Activated CD8-positive, alpha-beta memory T cell treated with anti-CD3 and anti-CD28 coated beads for 4 hours (primary cell): ENCODE measurements around the gene TNK1.

Source experiments
- DNase-seq, 2 donors: peaks; one replicate each; pipeline ENCODE4 v3.0.0-alpha.2; 2020; ENCODE audit warnings: low read depth in 2 of 2

Gene TNK1

GRCh38 chr17:7410634-7411426 lies 29.9 kb downstream of the TNK1 start:
- DNase-seq: no peak

GRCh38 chr17:7411427-7411750 lies 30.5 kb downstream of the TNK1 start:
- no peak for DNase-seq

- no peak for DNase-seq
Observed at GRCh38 chr17:7413346-7413985, 32.6 kb downstream of the TNK1 start.

GRCh38 chr17:7414837-7415236 lies 33.9 kb downstream of the TNK1 start:
- DNase-seq: no peak

GRCh38 chr17:7415784-7416183 lies 34.9 kb downstream of the TNK1 start:
- DNase-seq: no peak

GRCh38 chr17:7416323-7416722 lies 35.4 kb downstream of the TNK1 start:
- DNase-seq: no peak

- DNase-seq: no peak
Observed at GRCh38 chr17:7417056-7417655, 36.3 kb downstream of the TNK1 start.

GRCh38 chr17:7418472-7419152 lies 37.7 kb downstream of the TNK1 start:
- no peak for DNase-seq

GRCh38 chr17:7419819-7420610 lies 39.1 kb downstream of the TNK1 start, which contains the start of gene SPEM1:
SPEM1 (plus strand) TSS chr17:7420324; CDS start chr17:7420385, 61 bp downstream.
- DNase-seq: no peak

GRCh38 chr17:7421186-7421585 lies 40.3 kb downstream of the TNK1 start:
- DNase-seq: no peak

GRCh38 chr17:7423679-7424078 lies 42.8 kb downstream of the TNK1 start:
- DNase-seq: no peak

GRCh38 chr17:7425316-7425715 lies 44.4 kb downstream of the TNK1 start, which contains the start of gene SPEM2:
SPEM2 (plus strand) TSS chr17:7425616; CDS start chr17:7425689, 73 bp downstream.
- no peak for DNase-seq

- DNase-seq: no peak
Observed at GRCh38 chr17:7425756-7426155, 44.9 kb downstream of the TNK1 start.

GRCh38 chr17:7426203-7426863 lies 45.4 kb downstream of the TNK1 start:
- no peak for DNase-seq

GRCh38 chr17:7426896-7427489 lies 46.1 kb downstream of the TNK1 start:
- no peak for DNase-seq

GRCh38 chr17:7427549-7427948 lies 46.7 kb downstream of the TNK1 start:
- DNase-seq: no peak

- DNase-seq: no peak
Observed at GRCh38 chr17:7428557-7428956, 47.7 kb downstream of the TNK1 start, which contains the start of gene SPEM3. SPEM3 (plus strand) TSS chr17:7428857; CDS start chr17:7428903, 46 bp downstream.

GRCh38 chr17:7429722-7430121 lies 48.8 kb downstream of the TNK1 start:
- DNase-seq: no peak

- no peak for DNase-seq
Observed at GRCh38 chr17:7431231-7431630, 50.3 kb downstream of the TNK1 start.

GRCh38 chr17:7432296-7432695 lies 51.4 kb downstream of the TNK1 start:
- no peak for DNase-seq
